HEK293 (cell line): ENCODE measurements around the gene GNPTAB.

Experiments used
- CTCF ChIA-PET: fragments of 350-600 bp; formaldehyde crosslinking; extraction: SDS; loops from one replicate; lab custom pipeline; 2021; ENCODE audit warnings: antibody characterized with exemption; lab: Yijun Ruan, JAX
- POLR2A ChIA-PET: fragments of 300-600 bp; formaldehyde crosslinking; extraction: SDS; loops from one replicate; lab custom pipeline; 2020; ENCODE audit warnings: antibody characterized with exemption, inconsistent platforms; lab: Yijun Ruan, JAX
- H3K27ac ChIP-seq: fragments of 200-500 bp; sonication (Bioruptor generic); 2 replicates; pipeline ENCODE4 v1.5.1; 2014; ENCODE audit warnings: low read depth, low read length, control low read depth, inconsistent platforms; ENCODE audit errors: extremely low read depth
- H3K36me3 ChIP-seq, 2 experiments: fragments of 200-500 bp in 1 of 2; sonication (Bioruptor generic) in 1 of 2; 1 replicate in 1 of 2; 2 replicates in 1 of 2; pipeline ENCODE4 v1.5.1; 2014 to 2017; ENCODE audit warnings: inconsistent platforms in 2 of 2, low read length in 2 of 2; ENCODE audit not compliant: control insufficient read depth in 2 of 2, insufficient read depth in 1 of 2
- H3K4me1 ChIP-seq: fragments of 200-500 bp; sonication (Bioruptor generic); 2 replicates; pipeline ENCODE4 v1.5.1; 2014; ENCODE audit warnings: mild to moderate bottlenecking, low read length, inconsistent platforms; ENCODE audit not compliant: control insufficient read depth, insufficient read depth
- H3K4me3 ChIP-seq: 2 replicates; pipeline ENCODE4 v1.5.1; 2011; ENCODE audit warnings: low read depth, mild to moderate bottlenecking, control low read depth, low read length, moderate library complexity
- H3K9me3 ChIP-seq: fragments of 200-500 bp; sonication (Bioruptor generic); 2 replicates; pipeline ENCODE4 v1.5.1; 2014; ENCODE audit warnings: low read depth, low read length, inconsistent platforms; ENCODE audit not compliant: control insufficient read depth, insufficient read depth
- GLIS2 ChIP-seq: fragments of 450-650 bp; formaldehyde crosslinking; IDR thresholded peaks from 2 replicates; pipeline ENCODE4 v1.5.1; 2016; ENCODE audit warnings: missing biosample characterization, missing genetic modification characterization
- HIC1 ChIP-seq: fragments of 450-650 bp; formaldehyde crosslinking; IDR thresholded peaks from 2 replicates; pipeline ENCODE4 v1.5.1; 2016; ENCODE audit warnings: missing biosample characterization, missing genetic modification characterization
- IKZF3 ChIP-seq: fragments of 450-650 bp; IDR thresholded peaks from 2 replicates; pipeline ENCODE4 v1.5.0; 2018; ENCODE audit warnings: missing biosample characterization, mild to moderate bottlenecking, missing genetic modification characterization, moderate library complexity
- KLF1 ChIP-seq: fragments of 450-650 bp; formaldehyde crosslinking; IDR thresholded peaks from 2 replicates; pipeline ENCODE4 v1.5.1; 2016; ENCODE audit warnings: missing biosample characterization, missing genetic modification characterization
- KLF8 ChIP-seq: fragments of 450-650 bp; formaldehyde crosslinking; IDR thresholded peaks from 2 replicates; pipeline ENCODE4 v1.5.1; 2016; ENCODE audit warnings: missing biosample characterization, missing genetic modification characterization
- KLF9 ChIP-seq: fragments of 450-650 bp; formaldehyde crosslinking; IDR thresholded peaks from 2 replicates; pipeline ENCODE4 v1.5.1; 2016; ENCODE audit warnings: missing biosample characterization, missing genetic modification characterization, low read depth
- MZF1 ChIP-seq: fragments of 450-650 bp; formaldehyde crosslinking; IDR thresholded peaks from 2 replicates; pipeline ENCODE4 v1.5.1; 2017; ENCODE audit warnings: missing biosample characterization, missing genetic modification characterization, borderline replicate concordance
- REPIN1 ChIP-seq: fragments of 450-650 bp; formaldehyde crosslinking; IDR thresholded peaks from 2 replicates; pipeline ENCODE4 v1.5.1; 2017; ENCODE audit warnings: missing biosample characterization, missing genetic modification characterization, low read depth
- SALL2 ChIP-seq: fragments of 450-650 bp; formaldehyde crosslinking; IDR thresholded peaks from 2 replicates; pipeline ENCODE4 v1.5.0; 2017; ENCODE audit warnings: missing biosample characterization, mild to moderate bottlenecking, missing genetic modification characterization, borderline replicate concordance
- SCRT2 ChIP-seq: fragments of 450-650 bp; formaldehyde crosslinking; IDR thresholded peaks from 2 replicates; pipeline ENCODE4 v1.5.1; 2016; ENCODE audit warnings: missing biosample characterization, missing genetic modification characterization
- SP2 ChIP-seq: fragments of 450-650 bp; formaldehyde crosslinking; IDR thresholded peaks from 2 replicates; pipeline ENCODE4 v1.5.1; 2016; ENCODE audit warnings: missing biosample characterization, missing genetic modification characterization
- YY1 ChIP-seq: fragments of 450-650 bp; formaldehyde crosslinking; IDR thresholded peaks from 2 replicates; pipeline ENCODE4 v1.5.1; 2018; ENCODE audit warnings: missing biosample characterization, missing genetic modification characterization
- ZBTB1 ChIP-seq: fragments of 450-650 bp; formaldehyde crosslinking; IDR thresholded peaks from 2 replicates; pipeline ENCODE4 v1.5.1; 2016; ENCODE audit warnings: missing biosample characterization, missing genetic modification characterization
- ZBTB20 ChIP-seq: fragments of 450-650 bp; formaldehyde crosslinking; IDR thresholded peaks from 2 replicates; pipeline ENCODE4 v1.5.1; 2016; ENCODE audit warnings: missing biosample characterization, missing genetic modification characterization
- ZBTB48 ChIP-seq: fragments of 450-650 bp; formaldehyde crosslinking; IDR thresholded peaks from 2 replicates; pipeline ENCODE4 v1.5.1; 2016; ENCODE audit warnings: missing biosample characterization, missing genetic modification characterization
- ZBTB8A ChIP-seq: fragments of 450-650 bp; formaldehyde crosslinking; IDR thresholded peaks from 2 replicates; pipeline ENCODE4 v1.5.1; 2016; ENCODE audit warnings: missing biosample characterization, missing genetic modification characterization
- ZNF114 ChIP-seq: fragments of 450-650 bp; formaldehyde crosslinking; IDR thresholded peaks from 2 replicates; pipeline ENCODE4 v1.5.0; 2017; ENCODE audit warnings: missing biosample characterization, missing genetic modification characterization
- ZNF121 ChIP-seq: fragments of 450-650 bp; formaldehyde crosslinking; IDR thresholded peaks from 2 replicates; pipeline ENCODE4 v1.5.1; 2016; ENCODE audit warnings: missing biosample characterization, missing genetic modification characterization
- ZNF132 ChIP-seq: fragments of 450-650 bp; formaldehyde crosslinking; IDR thresholded peaks from 2 replicates; pipeline ENCODE4 v1.5.1; 2017; ENCODE audit warnings: missing biosample characterization, missing genetic modification characterization, borderline replicate concordance
- ZNF2 ChIP-seq: fragments of 450-650 bp; formaldehyde crosslinking; IDR thresholded peaks from 2 replicates; pipeline ENCODE4 v1.5.1; 2016; ENCODE audit warnings: missing biosample characterization, missing genetic modification characterization
- ZNF335 ChIP-seq: fragments of 450-650 bp; formaldehyde crosslinking; conservative IDR thresholded peaks from 2 replicates; pipeline ENCODE4 v1.5.1; 2016; ENCODE audit warnings: missing biosample characterization, missing genetic modification characterization
- ZNF433 ChIP-seq: fragments of 450-650 bp; formaldehyde crosslinking; IDR thresholded peaks from 2 replicates; pipeline ENCODE4 v1.5.1; 2016; ENCODE audit warnings: missing biosample characterization, missing genetic modification characterization, low read depth
- ZNF488 ChIP-seq: fragments of 450-650 bp; formaldehyde crosslinking; IDR thresholded peaks from 2 replicates; pipeline ENCODE4 v1.5.1; 2016; ENCODE audit warnings: missing biosample characterization, missing genetic modification characterization
- ZNF558 ChIP-seq: fragments of 450-650 bp; formaldehyde crosslinking; IDR thresholded peaks from 2 replicates; pipeline ENCODE4 v1.5.1; 2016; ENCODE audit warnings: missing biosample characterization, missing genetic modification characterization
- ZNF664 ChIP-seq: fragments of 450-650 bp; formaldehyde crosslinking; IDR thresholded peaks from 2 replicates; pipeline ENCODE4 v1.5.1; 2016; ENCODE audit warnings: missing biosample characterization, missing genetic modification characterization
- ZNF843 ChIP-seq: fragments of 450-650 bp; formaldehyde crosslinking; IDR thresholded peaks from 2 replicates; pipeline ENCODE4 v1.5.1; 2016; ENCODE audit warnings: missing biosample characterization, missing genetic modification characterization
- ZXDB ChIP-seq: fragments of 450-650 bp; formaldehyde crosslinking; IDR thresholded peaks from 2 replicates; pipeline ENCODE4 v1.5.1; 2016; ENCODE audit warnings: missing biosample characterization, missing genetic modification characterization
- TF ChIP-seq, protein P1 (sequence below): fragments of 450-650 bp; formaldehyde crosslinking; IDR thresholded peaks from 2 replicates; pipeline ENCODE4 v1.5.1; 2017; ENCODE audit warnings: missing biosample characterization, missing genetic modification characterization

GNPTAB gene

GRCh38 chr12:101697930-101698799, 132.6 kb downstream of the GNPTAB start (continued):
- TF ChIP-seq ZNF664 (tag by site-specific recombination) (no peak), ZNF335 (tag by site-specific recombination) (peak; percentile 53), ZBTB8A (tag by site-specific recombination) (0 out of 2 replicates have a peak, but pooled peaks have one; percentile 20), REPIN1 (tag by site-specific recombination) (no peak), GLIS2 (tag by site-specific recombination) (peak; percentile 30; the same call in 1 of the 2 replicates), HIC1 (tag by site-specific recombination) (0 out of 2 replicates have a peak, but pooled peaks have one; percentile 22), KLF9 (tag by site-specific recombination) (no peak), SCRT2 (tag by site-specific recombination) (0 out of 2 replicates have a peak, but pooled peaks have one; percentile 10), ZBTB20 (tag by site-specific recombination) (peak; percentile 86), KLF8 (tag by site-specific recombination) (peak; percentile 84; the same call in 1 of the 2 replicates), IKZF3 (0 out of 2 replicates have a peak, but pooled peaks have one; percentile 30), SP2 (0 out of 2 replicates have a peak, but pooled peaks have one; percentile 5), KLF1 (tag by site-specific recombination) (peak; percentile 64), ZBTB1 (tag by site-specific recombination) (no peak), ZXDB (tag by site-specific recombination) (0 out of 2 replicates have a peak, but pooled peaks have one; percentile 7)
- TF ChIP-seq, protein P1, sequence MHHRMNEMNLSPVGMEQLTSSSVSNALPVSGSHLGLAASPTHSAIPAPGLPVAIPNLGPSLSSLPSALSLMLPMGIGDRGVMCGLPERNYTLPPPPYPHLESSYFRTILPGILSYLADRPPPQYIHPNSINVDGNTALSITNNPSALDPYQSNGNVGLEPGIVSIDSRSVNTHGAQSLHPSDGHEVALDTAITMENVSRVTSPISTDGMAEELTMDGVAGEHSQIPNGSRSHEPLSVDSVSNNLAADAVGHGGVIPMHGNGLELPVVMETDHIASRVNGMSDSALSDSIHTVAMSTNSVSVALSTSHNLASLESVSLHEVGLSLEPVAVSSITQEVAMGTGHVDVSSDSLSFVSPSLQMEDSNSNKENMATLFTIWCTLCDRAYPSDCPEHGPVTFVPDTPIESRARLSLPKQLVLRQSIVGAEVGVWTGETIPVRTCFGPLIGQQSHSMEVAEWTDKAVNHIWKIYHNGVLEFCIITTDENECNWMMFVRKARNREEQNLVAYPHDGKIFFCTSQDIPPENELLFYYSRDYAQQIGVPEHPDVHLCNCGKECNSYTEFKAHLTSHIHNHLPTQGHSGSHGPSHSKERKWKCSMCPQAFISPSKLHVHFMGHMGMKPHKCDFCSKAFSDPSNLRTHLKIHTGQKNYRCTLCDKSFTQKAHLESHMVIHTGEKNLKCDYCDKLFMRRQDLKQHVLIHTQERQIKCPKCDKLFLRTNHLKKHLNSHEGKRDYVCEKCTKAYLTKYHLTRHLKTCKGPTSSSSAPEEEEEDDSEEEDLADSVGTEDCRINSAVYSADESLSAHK (tag by site-specific recombination): peak; percentile 71

- H3K36me3 ChIP-seq: no peaks in the 10 kb centered on the region
- peaks cover 8% of the 10 kb centered on the region for H3K4me1 ChIP-seq
- H3K9me3 ChIP-seq: no peaks in the 10 kb centered on the region
- ChIA-PET POLR2A (no interaction called here), CTCF (interaction anchor here (0.6 to 1.0 kb wide), 3 partner anchors 13 to 17 kb away, joined by 3 read pairs; no protein-coding TSS in a partner anchor)
- peak within 1 kb of the TSS; percentile 90 for H3K27ac ChIP-seq
- H3K4me3 ChIP-seq: peak within 1 kb of the TSS; percentile 69
- no peak for TF ChIP-seq ZNF488 (tag by site-specific recombination)
- peak; percentile 43; the same call in 1 of the 2 replicates for TF ChIP-seq ZNF843 (tag by site-specific recombination)
- peak; percentile 46 for TF ChIP-seq HIC1 (tag by site-specific recombination)
- TF ChIP-seq MZF1: no peak
- TF ChIP-seq ZNF2 (tag by site-specific recombination): no peak
- TF ChIP-seq ZNF121 (tag by site-specific recombination): no peak
- no peak for TF ChIP-seq ZNF558 (tag by site-specific recombination)
- TF ChIP-seq ZNF114 (tag by site-specific recombination): no peak
- TF ChIP-seq ZNF433 (tag by site-specific recombination): no peak
- TF ChIP-seq ZXDB (tag by site-specific recombination): peak; percentile 68
- no peak for TF ChIP-seq ZNF132 (tag by site-specific recombination)
- TF ChIP-seq YY1 (tag by site-specific recombination): no peak
- TF ChIP-seq SALL2: no peak
- peak; percentile 74 for TF ChIP-seq ZBTB48 (tag by site-specific recombination)
Measured at GRCh38 chr12:101697197-101697929, 133.4 kb downstream of the GNPTAB start, which contains the start of gene CHPT1. CHPT1 (plus strand) TSS chr12:101697640; CDS start chr12:101697862, 222 bp downstream.
